Fibroblast of lung (primary cell): ENCODE data around the gene ZBTB7C. TPM values are rescaled to one million over a fixed set of nuclear protein-coding genes. Genes with fewer than 3 reads are reported as not detected.

Source experiments
- DNase-seq, 2 donors: peaks; one replicate each; pipeline versions ENCODE4 v3.0.0 to v3.0.0-alpha.2; 2010; ENCODE audit warnings: low read depth in 2 of 2
- H2AFZ ChIP-seq: 2 replicates; pipeline ENCODE4 v1.5.1; 2012; ENCODE audit warnings: low read length, control low read depth, inconsistent platforms
- H3K27ac ChIP-seq: 2 replicates; pipeline ENCODE4 v1.5.1; 2011; ENCODE audit warnings: low read length, control low read depth; ENCODE audit not compliant: insufficient read depth
- H3K27me3 ChIP-seq: 2 replicates; pipeline ENCODE4 v1.5.1; 2011; ENCODE audit warnings: mild to moderate bottlenecking, low read length; ENCODE audit not compliant: control insufficient read depth, insufficient read depth
- H3K36me3 ChIP-seq: 2 replicates; pipeline ENCODE4 v1.5.1; 2011; ENCODE audit warnings: low read length; ENCODE audit not compliant: control insufficient read depth, insufficient read depth
- H3K4me1 ChIP-seq: 2 replicates; pipeline ENCODE4 v1.5.1; 2011; ENCODE audit warnings: low read length; ENCODE audit not compliant: control insufficient read depth, insufficient read depth; ENCODE audit errors: extremely low read depth
- H3K4me2 ChIP-seq: 2 replicates; pipeline ENCODE4 v1.5.1; 2011; ENCODE audit warnings: low read length, control low read depth; ENCODE audit not compliant: insufficient read depth; ENCODE audit errors: extremely low read depth
- H3K4me3 ChIP-seq, 4 experiments: fragments of 200-600 bp in 1 of 4; sonication (generic) in 1 of 4; replicated peaks in 1 of 4; 2 replicates each; pipeline ENCODE4 v1.5.1; 2011 to 2016; ENCODE audit warnings: low read length in 4 of 4, low read depth in 3 of 4, mild to moderate bottlenecking in 3 of 4, control low read depth in 2 of 4, inconsistent platforms in 1 of 4, mixed read lengths in 1 of 4; ENCODE audit not compliant: insufficient read depth in 1 of 4; ENCODE audit errors: control extremely low read depth in 1 of 4
- H3K79me2 ChIP-seq: 2 replicates; pipeline ENCODE4 v1.5.1; 2012; ENCODE audit warnings: mild to moderate bottlenecking, low read length, inconsistent platforms; ENCODE audit not compliant: control insufficient read depth, insufficient read depth
- H3K9ac ChIP-seq: 2 replicates; pipeline ENCODE4 v1.5.1; 2011; ENCODE audit warnings: mild to moderate bottlenecking, low read length, control low read depth; ENCODE audit not compliant: insufficient read depth
- H3K9me3 ChIP-seq: 2 replicates; pipeline ENCODE4 v1.5.1; 2012; ENCODE audit warnings: low read depth, low read length; ENCODE audit not compliant: control insufficient read depth, insufficient read depth
- H4K20me1 ChIP-seq: 2 replicates; pipeline ENCODE4 v1.5.1; 2011; ENCODE audit warnings: low read length; ENCODE audit not compliant: control insufficient read depth, insufficient read depth; ENCODE audit errors: extremely low read depth
- CTCF ChIP-seq, 2 donors: IDR thresholded peaks in 1 of 2; conservative IDR thresholded peaks in 1 of 2; 1 replicate in 1 of 2; 2 replicates in 1 of 2; pipeline ENCODE4 v1.5.1; 2011 to 2012; ENCODE audit warnings: low read length in 2 of 2, control low read depth in 1 of 2, inconsistent platforms in 1 of 2, low read depth in 1 of 2, mild to moderate bottlenecking in 1 of 2
- EZH2 ChIP-seq: IDR thresholded peaks from 2 replicates; pipeline ENCODE4 v1.5.1; 2012; ENCODE audit warnings: low read length, control low read depth, mild to moderate bottlenecking; ENCODE audit errors: missing control alignments
- polyA plus RNA-seq, 2 donors: library from polyadenylated mRNA; depleted of rRNA in 1 of 2; stranded (reverse) in 1 of 2; unstranded in 1 of 2; fragments of >200 nt; gene quantifications; 2 replicates each; pipeline ENCODE4 v1.2.1, GENCODE V29; 2011 to 2012; ENCODE audit warnings: missing spikeins in 1 of 2
- total RNA-seq: library from RNA; depleted of rRNA; stranded (reverse); fragments of >200 nt; gene quantifications from 2 replicates; pipeline ENCODE4 v1.2.1, GENCODE V29; 2014

Gene ZBTB7C
- total and polyA plus RNA-seq, 2 donors (not counting 1 experiment from before 2014, with no cell fraction given), result 0.19 to 0.33 TPM

- H3K79me2 ChIP-seq, result no peaks in the 10 kb centered on the region
- TF ChIP-seq CTCF (conservative IDR thresholded peaks at IDR 0.05 in 1 of 2, IDR thresholded peaks at IDR 0.05 in 1 of 2; ENCODE audit: low read depth in 1 of 2, low read length in 2 of 2) (no peak), EZH2 (no peak)
- no peak overlapping the region for H3K4me3 ChIP-seq
- DNase-seq, result no peak
- no peaks in the 10 kb centered on the region for H3K36me3 ChIP-seq
- H3K4me2 ChIP-seq, result no peak overlapping the region
- H3K9me3 ChIP-seq, result no peaks in the 10 kb centered on the region
- H3K27ac ChIP-seq, result no peak overlapping the region
- no peaks in the 10 kb centered on the region for H4K20me1 ChIP-seq
- H3K4me1 ChIP-seq, result no peaks in the 10 kb centered on the region
- no peaks in the 10 kb centered on the region for H3K27me3 ChIP-seq
- no peak overlapping the region for H2AFZ ChIP-seq
- H3K9ac ChIP-seq, result no peak overlapping the region
These were observed 357.0 kb downstream of the ZBTB7C start for GRCh38 chr18:48051945-48052840.

GRCh38 chr18:48050176-48050575, 359.0 kb downstream of the ZBTB7C start:
- Histone ChIP-seq H3K4me1 (no peaks in the 10 kb centered on the region), H4K20me1 (no peaks in the 10 kb centered on the region), H2AFZ (no peak overlapping the region), H3K36me3 (no peaks in the 10 kb centered on the region), H3K27ac (no peak overlapping the region), H3K4me2 (no peak overlapping the region), H3K4me3 (no peak overlapping the region), H3K9me3 (no peaks in the 10 kb centered on the region), H3K9ac (no peak overlapping the region), H3K27me3 (no peaks in the 10 kb centered on the region), H3K79me2 (no peaks in the 10 kb centered on the region)
- no peak for DNase-seq
- TF ChIP-seq EZH2 (no peak), CTCF (conservative IDR thresholded peaks at IDR 0.05 in 1 of 2, IDR thresholded peaks at IDR 0.05 in 1 of 2; ENCODE audit: low read depth in 1 of 2, low read length in 2 of 2) (no peak)

GRCh38 chr18:48049757-48050156, 359.4 kb downstream of the ZBTB7C start:
- H4K20me1 ChIP-seq, result no peaks in the 10 kb centered on the region
- H3K27me3 ChIP-seq, result no peaks in the 10 kb centered on the region
- H3K9me3 ChIP-seq, result no peaks in the 10 kb centered on the region
- H3K36me3 ChIP-seq, result no peaks in the 10 kb centered on the region
- H3K4me1 ChIP-seq, result no peaks in the 10 kb centered on the region
- H3K4me3 ChIP-seq, result no peak overlapping the region
- no peak overlapping the region for H3K4me2 ChIP-seq
- DNase-seq, result no peak
- H3K79me2 ChIP-seq, result no peaks in the 10 kb centered on the region
- no peak overlapping the region for H2AFZ ChIP-seq
- TF ChIP-seq CTCF (conservative IDR thresholded peaks at IDR 0.05 in 1 of 2, IDR thresholded peaks at IDR 0.05 in 1 of 2; ENCODE audit: low read depth in 1 of 2, low read length in 2 of 2) (no peak), EZH2 (no peak)
- no peak overlapping the region for H3K9ac ChIP-seq
- H3K27ac ChIP-seq, result no peak overlapping the region
